GM19438 (cell line): ENCODE results near the gene NFKBIB.
A peak's percentile ranks its signal among the peaks of the same experiment; 100 is the strongest.
"Not testable (repeated sequence)": the region's sequence is repeated elsewhere in the genome, so short reads cannot be mapped to it uniquely, and the experiment has no call there.

Experiments
- ATAC-seq: cut with Tn5 transposase; IDR thresholded peaks from one replicate; pipeline ENCODE4 v1.9.1; 2021; ENCODE audit warnings: low read depth; ENCODE audit not compliant: unreplicated experiment

The NFKBIB gene, protein sequence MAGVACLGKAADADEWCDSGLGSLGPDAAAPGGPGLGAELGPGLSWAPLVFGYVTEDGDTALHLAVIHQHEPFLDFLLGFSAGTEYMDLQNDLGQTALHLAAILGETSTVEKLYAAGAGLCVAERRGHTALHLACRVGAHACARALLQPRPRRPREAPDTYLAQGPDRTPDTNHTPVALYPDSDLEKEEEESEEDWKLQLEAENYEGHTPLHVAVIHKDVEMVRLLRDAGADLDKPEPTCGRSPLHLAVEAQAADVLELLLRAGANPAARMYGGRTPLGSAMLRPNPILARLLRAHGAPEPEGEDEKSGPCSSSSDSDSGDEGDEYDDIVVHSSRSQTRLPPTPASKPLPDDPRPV

DNA sequence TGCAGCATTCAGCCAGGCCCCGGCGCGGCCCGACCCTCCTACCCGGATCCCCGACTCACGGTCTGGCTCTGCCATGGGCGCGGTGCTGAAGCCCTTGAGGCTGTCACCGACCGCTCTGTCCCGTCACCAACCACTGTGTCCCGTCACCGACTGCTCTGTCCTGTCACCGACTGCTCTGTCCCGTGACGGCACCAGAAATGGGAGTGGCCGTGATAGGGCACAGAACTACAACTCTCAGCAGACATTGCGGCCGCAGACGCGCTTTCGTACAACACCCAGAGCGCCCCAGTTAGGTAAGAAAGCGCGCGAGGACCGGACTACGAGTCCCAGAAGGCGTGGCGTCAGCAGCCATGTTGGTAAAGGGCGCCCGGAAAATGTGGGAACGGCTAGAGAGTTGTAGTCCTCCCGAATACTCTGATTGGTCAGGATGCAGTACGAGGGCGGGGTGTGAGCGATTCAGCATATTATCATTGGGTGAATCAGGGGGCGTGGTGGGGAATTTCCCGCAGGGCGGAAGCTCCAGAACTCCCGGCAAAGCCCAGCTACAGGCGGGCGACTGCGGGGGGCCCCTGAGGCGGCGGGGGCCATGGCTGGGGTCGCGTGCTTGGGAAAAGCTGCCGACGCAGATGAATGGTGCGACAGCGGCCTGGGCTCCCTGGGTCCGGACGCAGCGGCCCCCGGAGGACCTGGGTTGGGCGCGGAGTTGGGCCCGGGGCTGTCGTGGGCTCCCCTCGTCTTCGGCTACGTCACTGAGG is at the start of gene NFKBIB, which contains the start of gene SIRT2:
TSS of gene NFKBIB (plus strand) at position 523 of the 755 bp plus-strand sequence. CDS start at position 587, 64 bp downstream.
TSS of gene SIRT2 (minus strand) at position 172 of the 755 bp plus-strand sequence. CDS start at position 75, 97 bp downstream.
- ATAC-seq = peak; percentile 91

DNA sequence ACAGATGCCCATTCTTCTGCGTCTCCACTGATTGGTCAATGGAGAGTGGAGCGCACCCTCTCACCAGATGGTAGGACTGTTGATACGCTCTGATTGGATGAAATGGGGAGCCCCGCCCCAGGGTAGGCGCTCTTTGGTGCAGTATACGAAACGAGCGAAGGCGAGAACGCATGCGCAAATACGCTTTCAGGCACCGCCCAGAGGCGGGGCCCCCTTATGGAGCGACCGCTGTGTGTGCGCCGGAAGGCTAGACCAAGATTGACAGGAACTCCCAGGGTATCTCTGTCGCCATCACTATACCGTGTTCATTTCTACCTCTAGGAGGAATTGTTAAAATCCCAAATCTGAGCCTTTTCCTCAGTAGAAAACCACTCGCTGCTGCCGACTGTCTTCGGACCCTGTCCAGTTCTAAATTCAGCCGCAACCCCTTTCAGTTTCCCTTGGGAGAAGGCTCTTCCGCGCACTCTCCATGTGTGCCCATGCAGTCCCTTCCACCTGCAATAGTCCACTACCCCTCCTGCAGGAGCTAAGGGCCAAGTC is 49.3 kb upstream of the NFKBIB start:
- ATAC-seq = peak; percentile 67

DNA sequence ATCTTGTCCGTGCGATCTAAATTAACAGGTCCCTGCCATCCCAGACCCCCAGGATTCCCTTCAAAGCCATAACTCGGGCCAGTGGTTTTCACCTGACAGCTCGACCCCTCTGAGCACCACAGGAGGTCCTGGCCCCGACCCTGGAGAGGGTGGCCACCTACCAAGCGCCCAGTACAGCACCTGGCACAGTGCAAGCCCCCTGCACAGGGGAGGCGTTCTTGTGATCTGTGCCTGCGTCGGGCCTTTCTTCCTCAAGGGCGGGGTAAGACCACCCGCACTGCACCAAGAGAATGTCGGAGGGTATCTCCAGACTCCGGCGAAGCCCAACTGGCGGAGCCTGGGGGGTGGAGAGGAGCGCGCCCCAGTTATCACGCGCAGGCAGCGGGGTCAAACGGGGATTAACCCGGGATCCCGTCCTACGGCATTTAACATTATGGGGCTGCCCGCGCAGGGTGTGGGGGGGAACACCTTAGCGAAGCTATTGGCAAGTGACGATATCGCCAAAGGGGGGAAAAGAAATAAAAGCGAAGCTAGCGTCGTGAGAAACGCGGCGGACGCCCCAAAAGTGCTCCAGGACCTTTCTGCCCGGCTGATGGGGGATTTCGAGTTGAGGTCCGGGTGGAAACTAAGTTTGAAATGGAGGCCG is 48.7 kb upstream of the NFKBIB start:
- no peak for ATAC-seq

DNA sequence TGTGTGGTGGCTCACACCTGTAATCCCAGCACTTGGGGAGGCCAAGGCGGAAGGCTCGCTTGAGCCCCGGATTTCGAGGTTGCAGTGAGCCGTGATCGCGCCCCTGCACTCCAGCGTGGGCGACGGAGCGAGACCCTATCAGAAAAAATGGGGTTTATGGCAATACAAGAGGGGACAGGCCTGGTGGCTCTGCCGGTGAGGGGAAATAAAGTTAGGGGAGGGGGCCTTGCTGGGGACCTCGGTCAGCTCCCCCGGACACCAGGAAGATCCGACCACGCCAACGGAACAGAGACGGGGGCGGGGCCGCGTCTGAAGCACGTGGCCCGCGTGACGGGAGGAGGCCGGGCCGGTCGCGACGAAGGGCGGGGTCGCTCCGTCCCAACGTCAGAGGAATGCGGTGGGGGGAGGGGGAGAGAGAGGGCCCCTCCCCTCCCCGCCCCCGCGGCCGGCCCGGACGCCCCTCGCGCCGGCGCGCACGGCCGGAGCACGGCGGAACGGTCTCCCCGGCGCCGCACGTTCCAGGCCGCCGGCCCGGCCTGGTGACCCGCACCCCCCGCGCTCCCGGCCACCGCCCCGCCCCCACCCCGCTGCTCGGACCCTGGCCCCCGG is 48.0 kb upstream of the NFKBIB start:
- ATAC-seq = no peak

DNA sequence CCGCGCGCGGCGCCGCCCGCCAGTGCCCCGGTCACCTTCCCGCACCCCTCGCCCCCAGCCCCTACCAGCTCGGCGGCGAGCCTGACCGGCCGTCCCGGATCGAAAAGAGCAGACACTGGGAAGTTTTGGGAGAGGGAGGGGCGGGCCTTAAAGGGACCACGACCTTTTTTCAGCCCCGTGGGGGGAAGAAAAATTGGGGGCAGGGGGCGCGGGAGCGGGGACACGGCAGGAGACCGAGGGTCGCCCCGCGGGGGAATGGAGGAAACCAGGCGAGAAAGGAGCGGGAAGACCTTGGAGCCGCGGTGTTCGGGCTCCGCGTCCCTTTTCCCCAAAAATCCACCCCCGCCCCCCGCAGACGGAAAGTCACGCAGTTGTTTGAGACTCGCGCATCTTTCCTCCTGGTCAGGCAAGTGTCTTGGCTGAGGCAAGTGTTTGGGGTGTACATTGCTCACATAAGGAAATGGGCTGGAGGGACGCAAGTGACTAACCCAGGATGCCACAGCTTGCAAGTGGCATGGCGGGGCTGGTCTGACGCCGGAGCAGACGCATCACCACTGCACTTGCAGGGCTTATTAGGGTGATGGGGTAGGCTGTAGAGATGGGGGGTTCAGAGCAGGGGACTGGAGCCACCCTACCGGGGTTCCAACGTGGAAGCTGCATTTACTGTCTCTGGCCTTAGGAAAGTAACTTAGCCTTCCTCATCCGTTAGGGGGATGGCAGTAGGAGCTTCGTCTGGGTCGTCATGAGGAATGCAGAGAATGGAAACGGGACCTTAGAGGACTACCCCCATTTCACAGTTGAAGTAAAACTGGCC is 47.3 kb upstream of the NFKBIB start:
- ATAC-seq = no peak

DNA sequence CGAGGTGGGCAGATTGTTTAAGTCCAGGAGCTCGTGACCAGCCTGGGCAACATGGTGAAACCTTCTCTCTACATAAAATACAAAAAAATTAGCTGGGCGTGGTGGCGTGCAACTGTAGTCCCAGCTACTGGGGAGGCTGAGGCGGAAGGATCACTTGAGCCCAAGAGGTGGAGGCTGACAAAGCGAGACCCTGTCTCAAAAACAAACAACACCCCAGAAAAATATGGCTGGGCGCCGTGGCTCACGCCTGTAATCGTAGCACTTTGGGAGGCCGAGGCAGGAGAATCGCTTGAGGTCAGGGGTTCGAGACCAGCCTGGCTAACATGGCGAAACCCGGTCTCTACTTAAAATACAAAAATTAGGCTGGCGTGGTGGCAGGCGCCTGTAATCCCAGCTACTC is 46.6 kb upstream of the NFKBIB start:
- no peak for ATAC-seq

DNA sequence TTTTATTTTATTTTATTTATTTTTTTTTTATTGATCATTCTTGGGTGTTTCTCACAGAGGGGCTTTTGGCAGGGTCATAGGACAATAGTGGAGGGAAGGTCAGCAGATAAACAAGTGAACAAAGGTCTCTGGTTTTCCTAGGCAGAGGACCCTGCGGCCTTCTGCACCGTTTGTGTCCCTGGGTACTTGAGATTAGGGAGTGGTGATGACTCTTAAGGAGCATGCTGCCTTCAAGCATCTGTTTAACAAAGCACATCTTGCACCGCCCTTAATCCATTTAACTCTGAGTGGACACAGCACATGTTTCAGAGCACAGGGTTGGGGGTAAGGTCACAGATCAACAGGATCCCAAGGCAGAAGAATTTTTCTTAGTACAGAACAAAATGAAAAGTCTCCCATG is 44.8 kb upstream of the NFKBIB start:
- not testable (repeated sequence) for ATAC-seq

DNA sequence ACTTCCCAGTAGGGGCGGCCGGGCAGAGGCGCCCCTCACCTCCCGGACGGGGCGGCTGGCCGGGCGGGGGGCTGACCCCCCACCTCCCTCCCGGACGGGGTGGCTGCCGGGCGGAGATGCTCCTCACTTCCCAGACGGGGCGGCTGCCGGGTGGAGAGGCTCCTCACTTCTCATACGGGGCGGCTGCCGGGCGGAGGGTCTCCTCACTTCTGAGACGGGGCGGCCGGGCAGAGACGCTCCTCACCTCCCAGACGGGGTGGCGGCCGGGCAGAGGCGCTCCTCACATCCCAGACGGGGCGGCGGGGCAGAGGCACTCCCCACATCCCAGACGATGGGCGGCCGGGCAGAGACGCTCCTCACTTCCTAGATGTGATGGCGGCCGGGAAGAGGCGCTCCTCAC is 44.0 kb upstream of the NFKBIB start:
- ATAC-seq = not testable (repeated sequence)

DNA sequence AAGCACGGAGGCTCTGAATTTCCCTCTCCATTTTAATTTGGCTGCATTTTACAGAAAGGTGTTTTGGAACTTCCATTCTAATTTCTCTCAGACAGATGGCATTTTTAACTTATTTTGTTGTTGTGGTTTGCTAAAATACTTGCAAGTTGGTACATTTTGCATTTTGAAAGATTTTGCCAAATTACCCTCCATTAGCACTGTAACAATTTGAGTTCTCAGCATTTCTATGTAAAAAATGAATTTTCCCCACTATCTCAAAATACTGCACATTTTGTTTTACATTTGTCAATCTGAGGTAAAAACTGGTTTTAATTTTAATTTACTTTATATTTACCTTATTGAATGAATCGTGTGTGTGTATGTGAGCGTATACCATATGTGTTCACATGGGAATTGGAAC is 43.0 kb upstream of the NFKBIB start:
- no peak for ATAC-seq

DNA sequence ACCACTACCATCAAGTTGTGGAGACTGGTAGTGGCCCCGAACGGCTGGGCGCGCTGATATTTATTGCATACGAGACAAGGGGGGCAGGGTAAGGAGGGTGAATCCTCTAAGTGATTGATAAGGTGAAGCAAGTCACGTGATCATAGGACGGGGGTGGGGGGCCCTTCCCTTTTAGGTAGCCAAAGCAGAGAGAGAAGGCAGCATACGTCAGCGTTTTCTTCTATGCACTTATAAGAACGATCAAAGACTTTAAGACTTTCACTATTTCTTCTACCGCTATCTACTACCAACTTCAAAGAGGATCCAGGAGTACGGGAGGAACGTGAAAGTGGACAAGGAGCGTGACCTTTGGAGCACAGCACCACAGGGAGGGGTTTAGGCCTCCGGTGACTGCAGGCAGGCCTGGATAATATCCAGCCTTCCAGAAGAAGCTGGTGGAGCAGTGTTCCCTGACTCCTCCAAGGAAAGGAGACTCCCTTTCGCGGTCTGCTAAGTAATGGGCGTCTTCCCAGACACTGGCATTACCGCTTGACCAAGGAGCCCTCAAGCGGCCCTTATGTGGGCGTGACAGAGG is 40.1 kb upstream of the NFKBIB start:
- ATAC-seq = not testable (repeated sequence)

DNA sequence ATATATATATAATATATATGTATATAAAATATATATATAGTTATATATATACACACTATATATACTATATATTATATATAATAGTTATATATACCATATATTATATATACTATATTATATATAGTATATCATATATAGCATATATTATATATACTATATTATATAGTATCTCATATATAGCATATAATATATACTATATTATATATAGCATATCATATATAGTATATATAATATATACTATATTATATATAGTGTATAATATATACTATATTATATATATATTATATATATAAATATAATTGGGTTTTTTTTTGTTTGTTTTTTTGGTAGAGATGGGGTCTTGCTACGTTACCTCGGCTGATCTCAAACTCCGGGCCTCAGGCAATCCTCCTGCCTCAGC is 38.4 kb upstream of the NFKBIB start:
- no peak for ATAC-seq

DNA sequence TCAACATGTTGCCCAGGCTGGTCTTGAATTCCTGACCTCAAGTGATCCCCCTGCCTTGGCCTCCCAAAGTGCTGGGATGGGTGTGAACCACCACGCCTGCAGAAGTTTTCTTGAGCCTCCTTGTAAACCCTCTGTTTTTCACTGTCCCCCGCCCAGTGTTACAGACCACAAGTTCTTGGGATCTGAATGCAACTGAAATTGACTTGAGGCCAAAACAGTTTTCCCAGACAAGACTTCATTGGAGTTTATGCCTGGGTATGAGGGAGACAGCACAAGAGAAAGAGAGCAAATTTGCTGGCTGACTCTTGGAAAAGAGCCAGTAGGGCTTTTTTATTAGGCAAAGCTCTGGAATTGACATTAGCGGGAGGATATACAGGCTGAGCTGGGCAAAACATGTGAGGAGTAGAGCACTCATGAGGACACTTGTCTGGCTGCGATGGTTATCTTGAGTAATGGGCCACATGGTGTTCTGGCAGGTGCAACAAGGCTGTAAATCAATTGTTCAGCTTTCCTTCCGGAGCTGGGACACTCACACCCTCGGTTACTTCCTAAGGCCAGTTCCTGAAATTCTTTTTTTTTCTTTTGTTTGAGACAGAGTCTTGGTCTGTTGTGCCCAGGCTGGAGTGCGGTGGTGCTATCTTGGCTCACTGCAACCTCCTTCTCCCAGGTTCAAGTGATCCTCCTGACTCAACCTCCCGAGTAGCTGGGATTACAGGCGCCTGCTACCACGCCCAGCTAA is 37.3 kb upstream of the NFKBIB start:
- ATAC-seq = no peak

DNA sequence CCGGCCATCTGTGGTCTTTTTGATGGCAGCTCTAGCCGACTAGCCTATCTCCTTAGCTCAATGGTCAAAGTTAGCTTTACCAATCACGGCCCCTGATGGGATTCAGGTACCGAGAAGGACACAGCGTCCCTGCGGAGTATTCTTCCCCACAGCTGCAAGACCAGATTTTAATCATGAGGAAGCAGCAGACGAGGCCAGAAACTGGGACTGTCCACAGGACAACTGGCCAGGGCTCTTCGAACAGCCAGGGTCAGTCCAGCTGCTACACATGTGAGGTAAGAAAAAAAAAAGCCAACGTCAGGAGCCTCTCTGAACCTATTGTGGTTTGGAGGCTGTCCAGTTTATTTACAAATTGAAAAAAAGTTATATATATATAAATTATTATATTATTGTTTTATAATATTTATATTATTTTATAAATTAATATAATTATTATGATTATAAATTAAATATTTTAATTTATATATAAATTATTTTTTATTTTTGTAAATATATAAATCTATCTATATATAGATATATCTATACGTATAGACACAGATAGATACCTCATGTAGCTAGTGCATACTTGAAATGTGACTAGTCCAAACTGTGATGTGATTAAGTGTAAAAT is 32.5 kb upstream of the NFKBIB start:
- ATAC-seq = no peak

DNA sequence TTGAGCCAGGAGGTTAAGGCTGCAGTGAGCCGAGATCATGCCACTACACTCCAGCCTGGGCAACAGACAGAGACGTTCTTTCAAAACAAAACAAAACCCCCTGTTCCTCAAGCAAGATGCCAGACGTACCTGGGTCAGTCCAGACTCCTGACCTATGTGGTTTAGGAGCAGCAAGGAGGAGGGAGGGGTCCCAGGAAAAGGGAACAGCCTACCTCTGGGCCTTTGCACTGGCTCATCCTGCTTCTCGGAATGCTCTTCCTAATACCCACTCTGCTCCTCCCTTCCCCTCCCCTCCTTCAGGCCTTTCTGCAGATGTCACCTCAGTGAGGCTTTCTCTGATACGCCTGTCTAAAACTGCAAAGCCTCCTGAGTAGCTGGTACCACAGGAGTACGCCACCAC is 31.2 kb upstream of the NFKBIB start:
- ATAC-seq = no peak

DNA sequence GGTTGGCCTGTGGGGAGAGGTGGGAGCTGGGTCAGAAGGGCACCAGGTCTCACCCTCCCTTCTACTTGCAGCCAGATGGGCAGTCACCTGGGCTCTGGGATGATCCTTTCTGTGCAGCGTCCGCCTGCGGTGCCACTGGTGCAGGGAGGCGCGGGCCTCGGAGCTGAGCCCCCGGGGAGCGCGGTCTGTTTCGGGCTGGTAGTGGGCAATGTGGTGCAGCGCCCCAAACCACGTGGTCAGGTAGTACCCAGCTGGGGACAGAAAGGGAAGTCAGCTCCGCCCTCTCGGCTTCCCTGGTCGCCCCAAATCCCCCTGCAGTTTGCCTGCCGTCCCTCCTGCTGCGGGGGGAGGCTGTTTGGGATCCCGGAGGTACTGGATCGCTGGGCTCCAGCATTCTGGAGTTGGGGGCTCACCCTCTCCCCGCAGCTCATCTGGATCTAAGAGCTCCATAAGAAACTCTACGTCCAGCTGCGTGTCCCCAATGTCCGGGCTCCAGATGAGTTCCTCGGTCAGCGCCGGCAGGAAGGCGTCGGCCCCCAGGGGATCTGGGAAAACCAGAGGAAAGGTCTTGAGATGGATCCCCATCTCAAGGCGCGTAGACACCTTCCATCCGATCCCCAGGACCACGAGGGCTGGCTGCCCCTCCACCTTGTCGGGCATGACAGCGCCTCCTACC is 30.5 kb upstream of the NFKBIB start:
- no peak for ATAC-seq

DNA sequence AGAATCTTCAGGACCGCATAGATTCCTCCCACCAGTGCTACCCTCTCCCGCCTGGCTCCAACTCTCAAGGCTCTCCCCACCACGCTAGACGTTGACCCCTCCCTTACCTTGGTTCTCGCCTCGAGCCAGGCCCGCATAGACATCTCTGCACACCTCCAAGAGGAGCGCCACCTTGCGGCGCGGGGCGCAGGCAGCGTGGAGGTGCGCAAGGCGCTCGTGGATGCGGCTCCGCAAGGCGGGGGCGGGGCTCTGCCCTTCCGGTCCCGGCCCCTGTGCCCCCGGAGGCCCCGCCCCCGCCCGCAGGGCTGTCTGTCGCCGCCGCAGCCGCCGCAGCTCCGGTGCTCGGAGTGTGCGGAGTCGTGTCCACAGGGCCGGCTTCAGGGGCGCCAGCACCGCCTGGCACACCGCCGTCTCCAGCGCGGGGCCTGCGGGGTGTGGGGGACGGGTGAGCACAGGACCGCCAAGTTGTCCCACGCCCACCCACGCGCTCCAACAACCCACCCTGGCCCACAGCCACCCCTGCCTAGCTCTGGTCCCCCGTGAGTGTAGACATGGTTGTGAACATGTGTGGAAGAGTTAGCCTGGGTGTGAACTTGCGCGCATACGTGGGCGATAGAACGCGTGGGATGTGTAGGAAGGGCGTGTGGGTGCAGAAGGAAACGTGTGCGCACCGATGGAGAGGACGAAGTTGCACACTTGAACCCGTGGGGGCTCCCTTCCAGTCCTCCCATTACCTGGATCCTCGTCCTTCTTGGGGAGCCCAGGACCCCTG is 29.7 kb upstream of the NFKBIB start:
- peak; percentile 80 for ATAC-seq

DNA sequence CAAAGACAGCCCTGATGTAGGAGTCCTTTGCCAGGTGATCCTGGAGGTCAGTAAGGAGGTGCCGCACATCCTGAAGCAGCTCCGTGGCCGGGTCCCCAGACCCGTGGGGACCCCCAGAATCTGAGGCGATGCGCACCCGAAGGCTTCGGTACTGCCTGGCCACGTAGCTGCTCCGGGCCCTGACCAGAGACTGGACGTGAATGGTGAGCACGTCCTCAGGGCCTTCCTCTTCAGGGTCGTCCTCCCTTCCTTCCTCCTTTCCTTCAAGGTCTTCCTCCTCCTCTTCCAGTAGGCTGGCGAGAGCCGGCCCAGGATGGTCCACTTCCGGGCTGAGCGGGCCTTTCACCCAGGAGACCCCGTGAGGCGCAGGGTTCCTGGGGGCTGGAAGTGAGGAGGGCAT is 29.2 kb upstream of the NFKBIB start:
- no peak for ATAC-seq
